ENCODE results near the gene FKBP11.

DNA sequence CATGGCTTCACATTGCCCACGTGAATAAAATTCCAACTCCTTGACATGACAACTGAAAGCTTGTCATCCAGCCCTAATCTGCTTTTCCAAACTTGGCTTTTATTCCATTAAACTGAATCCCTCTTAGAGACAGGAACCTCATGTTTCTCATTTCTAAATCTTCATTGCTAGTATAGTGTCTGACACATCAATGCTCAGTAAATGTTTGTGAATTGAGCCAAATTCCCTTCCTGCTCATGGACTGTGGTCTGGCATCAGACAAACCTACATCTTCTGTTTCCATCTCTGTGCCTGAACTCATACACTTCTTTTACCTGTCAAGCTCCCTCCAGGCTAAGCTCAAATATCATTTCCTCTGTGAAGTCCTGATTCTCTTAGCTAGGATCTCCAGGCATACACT lies 4.3 kb upstream of the FKBP11 start:
- TF ChIP-seq EZH2 (IDR thresholded peaks at IDR 0.05; ENCODE audit: insufficient read depth, poor library complexity, severe bottlenecking) (no peak), EZH2phosphoT487 (IDR thresholded peaks at IDR 0.05; ENCODE audit: insufficient read depth, low read depth) (no peak)
